Calu3 (cell line): ENCODE measurements around the gene LCE4A. TPM values are rescaled to one million over a fixed set of nuclear protein-coding genes. Genes with fewer than 3 reads are reported as not detected.
"Not testable (repeated sequence)": the region's sequence is repeated elsewhere in the genome, so short reads cannot be mapped to it uniquely, and the experiment has no call there.

Experiments
- Bru-seq: library from RNA; stranded (reverse); fragments of 400-500 nt; gene quantifications from one replicate; lab custom pipeline; 2021; lab: Mats Ljungman, UMichigan
- BruChase-seq, 2 experiments: library from RNA; stranded (reverse); fragments of 400-500 nt; gene quantifications; one replicate each; lab custom pipeline; 2021; lab: Mats Ljungman, UMichigan
- BruUV-seq: library from RNA; stranded (reverse); fragments of 400-500 nt; replicated peaks from 2 replicates; lab custom pipeline; 2021; lab: Mats Ljungman, UMichigan
- CTCF ChIA-PET: fragments of 300-600 bp; sonication (Branson Sonifier 250); formaldehyde crosslinking; loops from one replicate; lab custom pipeline; 2022; ENCODE audit warnings: antibody characterized with exemption; lab: Charles Lee
- DNase-seq: peaks from one replicate; pipeline ENCODE4 v3.0.0; 2022
- H3K27ac Mint-ChIP-seq: one replicate; pipeline ENCODE4 v1.8.0; 2022; ENCODE audit warnings: mixed read lengths; ENCODE audit not compliant: unreplicated experiment
- H3K27me3 Mint-ChIP-seq: one replicate; pipeline ENCODE4 v1.8.0; 2022; ENCODE audit warnings: mixed read lengths; ENCODE audit not compliant: unreplicated experiment
- H3K36me3 Mint-ChIP-seq: one replicate; pipeline ENCODE4 v1.8.0; 2022; ENCODE audit warnings: mild to moderate bottlenecking, moderate library complexity, mixed read lengths; ENCODE audit not compliant: insufficient read depth, unreplicated experiment
- H3K4me1 Mint-ChIP-seq: one replicate; pipeline ENCODE4 v1.8.0; 2022; ENCODE audit warnings: mild to moderate bottlenecking, low read depth, mixed read lengths; ENCODE audit not compliant: unreplicated experiment
- H3K4me3 Mint-ChIP-seq: one replicate; pipeline ENCODE4 v1.8.0; 2022; ENCODE audit warnings: mild to moderate bottlenecking, low read depth, moderate library complexity, mixed read lengths; ENCODE audit not compliant: unreplicated experiment
- H3K9me3 Mint-ChIP-seq: one replicate; pipeline ENCODE4 v1.8.0; 2022; ENCODE audit warnings: low read depth, mixed read lengths; ENCODE audit not compliant: unreplicated experiment
- CTCF ChIP-seq: fragments of 200-600 bp; IDR thresholded peaks from one replicate; pipeline ENCODE4 v1.8.0; 2022; ENCODE audit warnings: antibody characterized with exemption; ENCODE audit not compliant: unreplicated experiment
- intact Hi-C: fragments of 100-400 bp; cut with micrococcal nuclease; formaldehyde crosslinking; loops from one replicate; pipeline ENCODE4 v1.10.0; 2022; ENCODE audit not compliant: unreplicated experiment
- long read RNA-seq: library from polyadenylated mRNA; stranded (forward); transcript quantifications from one replicate; pipeline ENCODE4 v2.0.0, GENCODE V29; 2022
- total RNA-seq: library from RNA; stranded (reverse); gene quantifications from 2 replicates; pipeline ENCODE4 v1.2.3, GENCODE V29; 2022

LCE4A gene
- not detected in 2 replicates for total RNA-seq
- not detected for Bru-seq, nascent RNA
- BruChase-seq, experiment 1, labeled RNA remaining after a 6-hour chase, result not detected
- BruChase-seq, experiment 2, labeled RNA remaining after a 2-hour chase, result not detected
- long read RNA-seq, result 0 reads

GRCh38 chr1:152707860-152708259, at the start of gene LCE4A:
LCE4A (plus strand) TSS chr1:152708160; CDS start chr1:152709076, 916 bp downstream.
- no peaks in the 10 kb centered on the region for H3K4me1 Mint-ChIP-seq
- CTCF ChIA-PET, result no interaction called here
- DNase-seq, result no peak
- BruUV-seq, result no TSS peak
- H3K4me3 Mint-ChIP-seq, result no peak within 1 kb of the TSS
- peaks cover 84% of the 10 kb centered on the region for H3K27me3 Mint-ChIP-seq
- H3K36me3 Mint-ChIP-seq, result no peaks in the 10 kb centered on the region
- intact Hi-C loops, result no loop called here
- no peaks in the 10 kb centered on the region for H3K9me3 Mint-ChIP-seq
- H3K27ac Mint-ChIP-seq, result no peak within 1 kb of the TSS
- TF ChIP-seq CTCF, result no peak

- no TSS peak for BruUV-seq
- CTCF ChIA-PET, result no interaction called here
- no peaks in the 10 kb centered on the region for H3K4me1 Mint-ChIP-seq
- no peak overlapping the region for H3K27ac Mint-ChIP-seq
- no peaks in the 10 kb centered on the region for H3K9me3 Mint-ChIP-seq
- intact Hi-C loops, result loop anchor here (10.0 kb wide), 3 partner anchors 76 to 536 kb away; partner anchors contain the start of gene SPRR1B
- no peaks in the 10 kb centered on the region for H3K36me3 Mint-ChIP-seq
- H3K4me3 Mint-ChIP-seq, result no peak overlapping the region
- peaks cover 74% of the 10 kb centered on the region for H3K27me3 Mint-ChIP-seq
- TF ChIP-seq CTCF, result no peak
- no peak for DNase-seq
These were observed 49.3 kb upstream of the LCE4A start for GRCh38 chr1:152658649-152659048.

GRCh38 chr1:152663098-152663497, 44.9 kb upstream of the LCE4A start, which contains the start of gene LCE2D:
LCE2D (plus strand) TSS chr1:152663380; CDS start chr1:152664106, 726 bp downstream.
- no TSS peak for BruUV-seq
- Mint-ChIP-seq H3K27me3 (peaks cover 94% of the 10 kb centered on the region), H3K27ac (no peak within 1 kb of the TSS), H3K4me1 (no peaks in the 10 kb centered on the region), H3K4me3 (no peak within 1 kb of the TSS), H3K9me3 (no peaks in the 10 kb centered on the region), H3K36me3 (no peaks in the 10 kb centered on the region)
- CTCF ChIA-PET, result no interaction called here
- intact Hi-C loops, result no loop called here
- no peak for TF ChIP-seq CTCF
- DNase-seq, result no peak

- H3K9me3 Mint-ChIP-seq, DNase-seq, H3K4me3 Mint-ChIP-seq, CTCF ChIA-PET, BruUV-seq, H3K36me3 Mint-ChIP-seq, H3K4me1 Mint-ChIP-seq, H3K27ac Mint-ChIP-seq, intact Hi-C loops: not testable (repeated sequence)
- H3K27me3 Mint-ChIP-seq, result peaks cover 94% of the 10 kb centered on the region
These were observed 41.8 kb upstream of the LCE4A start for GRCh38 chr1:152666171-152666570.

GRCh38 chr1:152667648-152668047, 40.3 kb upstream of the LCE4A start:
- TF ChIP-seq CTCF, result no peak
- H3K4me1 Mint-ChIP-seq, result no peaks in the 10 kb centered on the region
- BruUV-seq, result no TSS peak
- intact Hi-C loops, result no loop called here
- no peak overlapping the region for H3K27ac Mint-ChIP-seq
- H3K27me3 Mint-ChIP-seq, result peaks cover 94% of the 10 kb centered on the region
- H3K9me3 Mint-ChIP-seq, result no peaks in the 10 kb centered on the region
- CTCF ChIA-PET, result no interaction called here
- no peaks in the 10 kb centered on the region for H3K36me3 Mint-ChIP-seq
- H3K4me3 Mint-ChIP-seq, result no peak overlapping the region
- DNase-seq, result no peak
